NB4 (cell line): ENCODE results near the gene TMEM214.

Experiments
- CTCF ChIP-seq: IDR thresholded peaks from one replicate; pipeline ENCODE4 v1.5.1; 2012; ENCODE audit warnings: low read depth, low read length
- MAX ChIP-seq: IDR thresholded peaks from 2 replicates; pipeline ENCODE4 v1.6.1; 2011; ENCODE audit warnings: low read depth, low read length
- MYC ChIP-seq: IDR thresholded peaks from 2 replicates; pipeline ENCODE4 v1.6.1; 2011; ENCODE audit warnings: low read depth, low read length
- POLR2A ChIP-seq: IDR thresholded peaks from 2 replicates; pipeline ENCODE4 v1.6.1; 2011; ENCODE audit warnings: mild to moderate bottlenecking; ENCODE audit not compliant: insufficient read length; ENCODE audit errors: extremely low read depth

GRCh38 chr2:27065128-27065527 lies 32.4 kb downstream of the TMEM214 start:
- no peak for TF ChIP-seq CTCF
- TF ChIP-seq POLR2A = no peak
- no peak for TF ChIP-seq MYC
- TF ChIP-seq MAX = no peak
